Activated CD4-positive, alpha-beta T cell treated with anti-CD3 and anti-CD28 coated beads, Interleukin-2, Interleukin-6, amounts not matched to agents 100 ng/mL and 50 ng/mL, durations not matched to agents 16 hours and 8 hours (primary cell): ENCODE measurements around the gene MANF.

Source experiments
- DNase-seq: peaks from one replicate; pipeline ENCODE4 v3.0.0-alpha.2; 2020

MANF gene

DNA sequence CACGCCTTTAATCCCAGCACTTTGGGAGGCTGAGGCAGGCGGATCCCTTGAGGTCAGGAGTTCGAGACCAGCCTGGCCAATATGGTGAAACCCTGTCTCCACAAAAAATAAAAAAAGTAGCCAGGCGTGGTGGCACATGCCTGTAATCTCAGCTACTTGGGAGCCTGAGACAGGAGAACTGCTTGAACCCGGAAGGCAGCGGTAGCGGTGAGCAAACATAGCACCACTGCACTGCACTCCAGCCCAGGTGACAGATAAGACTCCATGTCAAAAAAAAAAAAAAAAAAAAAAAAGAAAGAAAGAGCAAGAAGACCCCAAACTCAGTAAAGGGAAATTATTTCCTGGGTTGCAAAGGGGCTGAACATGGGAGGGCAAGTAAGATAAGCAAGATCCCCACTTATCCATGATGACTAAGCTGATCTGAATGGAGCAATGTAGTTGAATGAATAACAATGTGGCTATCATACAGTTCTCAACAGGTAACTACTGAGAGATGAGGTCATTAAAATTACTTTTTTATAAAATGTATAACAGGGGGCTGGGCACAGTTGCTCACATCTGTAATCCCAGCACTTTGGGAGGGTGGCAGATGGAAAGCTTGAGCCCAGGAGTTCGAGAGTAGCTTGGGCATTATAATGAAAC lies 52.0 kb downstream of the MANF start:
- no peak for DNase-seq
